Mesenchymal stem cell (in vitro differentiated cells and primary cell): ENCODE measurements around the gene TSEN54.

Experiments
- DNase-seq: peaks from one replicate; pipeline ENCODE4 v3.0.0-alpha.2; 2013
- H2AFZ ChIP-seq: one replicate; pipeline ENCODE4 v1.6.1; 2013; ENCODE audit warnings: low read depth, mild to moderate bottlenecking, control low read depth, inconsistent platforms, low read length, moderate library complexity
- H2AK5ac ChIP-seq: 2 replicates; pipeline ENCODE4 v1.6.1; 2013; ENCODE audit warnings: low read length, moderate library complexity, mild to moderate bottlenecking, inconsistent platforms; ENCODE audit not compliant: severe bottlenecking
- H2BK120ac ChIP-seq: one replicate; pipeline ENCODE4 v1.6.1; 2013; ENCODE audit warnings: low read depth, mild to moderate bottlenecking, inconsistent platforms, low read length, moderate library complexity
- H2BK12ac ChIP-seq, 2 experiments: one replicate each; pipeline ENCODE4 v1.6.1; 2013; ENCODE audit warnings: inconsistent platforms in 2 of 2, low read length in 2 of 2, mild to moderate bottlenecking in 2 of 2, moderate library complexity in 2 of 2, control low read depth in 1 of 2
- H2BK15ac ChIP-seq: one replicate; pipeline ENCODE4 v1.6.1; 2013; ENCODE audit warnings: mild to moderate bottlenecking, low read depth, inconsistent platforms; ENCODE audit not compliant: poor library complexity, severe bottlenecking
- H2BK5ac ChIP-seq: 2 replicates; pipeline ENCODE4 v1.6.1; 2013; ENCODE audit warnings: low read depth, mild to moderate bottlenecking, low read length, control low read depth, inconsistent platforms; ENCODE audit not compliant: poor library complexity, severe bottlenecking
- H3K14ac ChIP-seq, 2 experiments: one replicate each; pipeline ENCODE4 v1.6.1; 2013; ENCODE audit warnings: inconsistent platforms in 2 of 2, low read length in 2 of 2, control low read depth in 1 of 2, mild to moderate bottlenecking in 1 of 2, moderate library complexity in 1 of 2
- H3K18ac ChIP-seq, 2 experiments: one replicate each; pipeline ENCODE4 v1.6.1; 2013; ENCODE audit warnings: inconsistent platforms in 2 of 2, low read length in 2 of 2, control low read depth in 1 of 2, low read depth in 1 of 2, mild to moderate bottlenecking in 1 of 2
- H3K23ac ChIP-seq, 2 experiments: one replicate each; pipeline ENCODE4 v1.6.1; 2013; ENCODE audit warnings: inconsistent platforms in 2 of 2, low read length in 2 of 2, mild to moderate bottlenecking in 2 of 2, moderate library complexity in 2 of 2, control low read depth in 1 of 2
- H3K27ac ChIP-seq: 2 replicates; pipeline ENCODE4 v1.5.1; 2013; ENCODE audit warnings: mild to moderate bottlenecking, moderate library complexity, low read length, control low read depth, inconsistent platforms; ENCODE audit not compliant: poor library complexity, severe bottlenecking
- H3K27me3 ChIP-seq, 2 experiments: 2 replicates each; pipeline versions ENCODE4 v1.6.1 to v1.7.0; 2013; ENCODE audit warnings: low read length in 2 of 2, mild to moderate bottlenecking in 2 of 2, moderate library complexity in 2 of 2, control low read depth in 1 of 2, inconsistent platforms in 1 of 2; ENCODE audit not compliant: control insufficient read depth in 1 of 2, insufficient read depth in 1 of 2
- H3K36me3 ChIP-seq, 2 experiments: 2 replicates each; pipeline versions ENCODE4 v1.6.1 to v1.7.0; 2013; ENCODE audit warnings: low read length in 2 of 2, control low read depth in 1 of 2, inconsistent platforms in 1 of 2, low read depth in 1 of 2, mild to moderate bottlenecking in 1 of 2; ENCODE audit not compliant: insufficient read depth in 2 of 2, control insufficient read depth in 1 of 2
- H3K4ac ChIP-seq, 2 experiments: one replicate each; pipeline ENCODE4 v1.6.1; 2013; ENCODE audit warnings: inconsistent platforms in 2 of 2, low read length in 2 of 2, mild to moderate bottlenecking in 2 of 2, moderate library complexity in 2 of 2, control low read depth in 1 of 2, low read depth in 1 of 2
- H3K4me1 ChIP-seq: 2 replicates; pipeline ENCODE4 v1.6.1; 2013; ENCODE audit warnings: low read depth, low read length, control low read depth; ENCODE audit not compliant: control insufficient read depth, insufficient read depth
- H3K4me2 ChIP-seq: 2 replicates; pipeline ENCODE4 v1.6.1; 2013; ENCODE audit warnings: low read length, mild to moderate bottlenecking, inconsistent platforms; ENCODE audit not compliant: poor library complexity, severe bottlenecking
- H3K4me3 ChIP-seq, 2 experiments: 2 replicates each; pipeline versions ENCODE4 v1.5.1 to v1.7.0; 2013; ENCODE audit warnings: low read length in 2 of 2, mild to moderate bottlenecking in 2 of 2, control low read depth in 1 of 2, low read depth in 1 of 2; ENCODE audit not compliant: insufficient read depth in 1 of 2
- H3K79me1 ChIP-seq: replicated peaks from 2 replicates; pipeline ENCODE4 v1.6.1; 2013; ENCODE audit warnings: mild to moderate bottlenecking, control low read depth, low read length, inconsistent platforms; ENCODE audit not compliant: poor library complexity, severe bottlenecking
- H3K9ac ChIP-seq: 2 replicates; pipeline ENCODE4 v1.7.0; 2013; ENCODE audit warnings: mild to moderate bottlenecking, low read length, moderate library complexity
- H3K9me3 ChIP-seq: 2 replicates; pipeline ENCODE4 v1.7.0; 2013; ENCODE audit warnings: mild to moderate bottlenecking, low read length; ENCODE audit not compliant: control insufficient read depth
- H4K8ac ChIP-seq: one replicate; pipeline ENCODE4 v1.6.1; 2013; ENCODE audit warnings: inconsistent platforms, mild to moderate bottlenecking, low read length, moderate library complexity
- H4K91ac ChIP-seq: one replicate; pipeline ENCODE4 v1.6.1; 2013; ENCODE audit warnings: mild to moderate bottlenecking, low read length, inconsistent platforms
- whole genome bisulfite sequencing: methylation state at CpG from one replicate; pipeline ENCODE4 v1.1.7; 2013; ENCODE audit warnings: mixed read lengths; 5-methylcytosine and 5-hydroxymethylcytosine counted together

Gene TSEN54

GRCh38 chr17:75491680-75492079 is 24.6 kb upstream of the TSEN54 start:
- Histone ChIP-seq H3K9ac (no peak overlapping the region), H3K4me2 (no peak overlapping the region), H3K36me3 (peaks cover 49 to 94% of the 10 kb centered on the region in 2 experiments), H3K79me1 (peaks cover 6% of the 10 kb centered on the region), H2BK15ac (no peak overlapping the region), H3K27me3 (no peaks in the 10 kb centered on the region), H2BK12ac (no peak overlapping the region), H3K14ac (no peak overlapping the region), H3K4me1 (peaks cover 10% of the 10 kb centered on the region), H3K18ac (no peak overlapping the region), H3K27ac (no peak overlapping the region), H3K9me3 (no peaks in the 10 kb centered on the region), H2BK5ac (no peak overlapping the region), H4K8ac (no peak overlapping the region), H3K4me3 (no peak overlapping the region), H2BK120ac (no peak overlapping the region), H3K4ac (no peak overlapping the region), H2AFZ (no peak overlapping the region), H4K91ac (no peak overlapping the region), H3K23ac (no peak overlapping the region), H2AK5ac (no peak overlapping the region)
- no peak for DNase-seq
- WGBS: 95% methylated on average over 15 of the region's 15 CpGs

GRCh38 chr17:75492555-75493168 is 23.7 kb upstream of the TSEN54 start:
- Histone ChIP-seq H3K4me2 (no peak overlapping the region), H2AFZ (no peak overlapping the region), H3K36me3 (peaks cover 56 to 94% of the 10 kb centered on the region in 2 experiments), H3K14ac (no peak overlapping the region), H3K9me3 (no peaks in the 10 kb centered on the region), H3K4me1 (peaks cover 3% of the 10 kb centered on the region), H2BK12ac (no peak overlapping the region), H2BK120ac (no peak overlapping the region), H4K8ac (no peak overlapping the region), H3K18ac (no peak overlapping the region), H4K91ac (no peak overlapping the region), H3K27ac (no peak overlapping the region), H3K79me1 (peaks cover 6% of the 10 kb centered on the region), H2BK15ac (no peak overlapping the region), H3K27me3 (no peaks in the 10 kb centered on the region), H3K23ac (no peak overlapping the region), H3K4ac (no peak overlapping the region), H2AK5ac (no peak overlapping the region), H2BK5ac (no peak overlapping the region), H3K4me3 (no peak overlapping the region), H3K9ac (no peak overlapping the region)
- WGBS: 93% methylated on average over 23 of the region's 23 CpGs
- no peak for DNase-seq

GRCh38 chr17:75493476-75494129 is 22.7 kb upstream of the TSEN54 start:
- H3K14ac ChIP-seq: no peak overlapping the region
- 95% methylated on average over 23 of the region's 23 CpGs for WGBS
- H3K18ac ChIP-seq: no peak overlapping the region
- no peak overlapping the region for H2AFZ ChIP-seq
- H3K79me1 ChIP-seq: peaks cover 3% of the 10 kb centered on the region
- H4K91ac ChIP-seq: no peak overlapping the region
- peaks cover 1% of the 10 kb centered on the region for H3K4me1 ChIP-seq
- peaks cover 66 to 96% of the 10 kb centered on the region in 2 experiments for H3K36me3 ChIP-seq
- no peak overlapping the region for H2BK15ac ChIP-seq
- no peak overlapping the region for H3K4me2 ChIP-seq
- no peak overlapping the region for H2AK5ac ChIP-seq
- H2BK120ac ChIP-seq: no peak overlapping the region
- H3K9ac ChIP-seq: no peak overlapping the region
- no peak for DNase-seq
- no peak overlapping the region for H3K23ac ChIP-seq
- H3K4me3 ChIP-seq: no peak overlapping the region
- no peak overlapping the region for H2BK5ac ChIP-seq
- no peak overlapping the region for H3K4ac ChIP-seq
- no peak overlapping the region for H3K27ac ChIP-seq
- no peaks in the 10 kb centered on the region for H3K9me3 ChIP-seq
- H2BK12ac ChIP-seq: no peak overlapping the region
- H4K8ac ChIP-seq: no peak overlapping the region
- no peaks in the 10 kb centered on the region for H3K27me3 ChIP-seq

- no peak for DNase-seq
- Histone ChIP-seq H3K4me3 (no peak overlapping the region), H2BK5ac (no peak overlapping the region), H3K4ac (no peak overlapping the region), H2BK120ac (no peak overlapping the region), H3K18ac (no peak overlapping the region), H3K23ac (no peak overlapping the region), H4K91ac (no peak overlapping the region), H2BK12ac (no peak overlapping the region), H3K79me1 (no peaks in the 10 kb centered on the region), H2AK5ac (no peak overlapping the region), H2BK15ac (no peak overlapping the region), H3K9ac (no peak overlapping the region), H2AFZ (no peak overlapping the region), H4K8ac (no peak overlapping the region), H3K4me1 (peaks cover 5% of the 10 kb centered on the region), H3K27me3 (no peaks in the 10 kb centered on the region), H3K14ac (no peak overlapping the region), H3K4me2 (no peak overlapping the region), H3K27ac (no peak overlapping the region), H3K9me3 (no peaks in the 10 kb centered on the region), H3K36me3 (peaks cover 73 to 96% of the 10 kb centered on the region in 2 experiments)
- 94% methylated on average over 14 of the region's 14 CpGs for WGBS
Observed at GRCh38 chr17:75494326-75494877, 21.9 kb upstream of the TSEN54 start.
